GM12801 (cell line): ENCODE measurements around the gene SLC35F2.

ENCODE experiments used
- CTCF ChIP-seq: IDR thresholded peaks from one replicate; pipeline ENCODE4 v1.5.1; 2011; ENCODE audit warnings: control low read depth; ENCODE audit not compliant: insufficient read length; ENCODE audit errors: extremely low read depth

The SLC35F2 gene

GRCh38 chr11:107816028-107816427 is 42.6 kb downstream of the SLC35F2 start:
- no peak for TF ChIP-seq CTCF

GRCh38 chr11:107810875-107811274 is 47.7 kb downstream of the SLC35F2 start:
- no peak for TF ChIP-seq CTCF

- TF ChIP-seq CTCF: no peak
Observed at GRCh38 chr11:107808521-107808920, 50.1 kb downstream of the SLC35F2 start.

GRCh38 chr11:107804971-107805370 is 53.6 kb downstream of the SLC35F2 start:
- no peak for TF ChIP-seq CTCF

- no peak for TF ChIP-seq CTCF
Observed at GRCh38 chr11:107804211-107804610, 54.4 kb downstream of the SLC35F2 start.

- TF ChIP-seq CTCF: no peak
Observed at GRCh38 chr11:107801641-107802040, 56.9 kb downstream of the SLC35F2 start.

GRCh38 chr11:107799218-107799859 is 59.2 kb downstream of the SLC35F2 start:
- peak; percentile 62 for TF ChIP-seq CTCF
